ENCODE measurements around the gene NCEH1.

NCEH1 gene

GRCh38 chr3:172752651-172753050, 41.8 kb upstream of the NCEH1 start:
- no peak for ATAC-seq
- TF ChIP-seq CSRNP3 (CRISPR knock-in tag; IDR thresholded peaks at IDR 0.05) = no peak
- no peak for TF ChIP-seq ZFP3 (CRISPR knock-in tag; IDR thresholded peaks at IDR 0.05)
- TF ChIP-seq ZNF70 (CRISPR knock-in tag; IDR thresholded peaks at IDR 0.05) = no peak
- TF ChIP-seq ZFP30 (CRISPR knock-in tag; IDR thresholded peaks at IDR 0.05) = no peak
- TF ChIP-seq PPARA (CRISPR knock-in tag; IDR thresholded peaks at IDR 0.05; ENCODE audit: borderline replicate concordance) = no peak
- no peak for TF ChIP-seq ESRRG (CRISPR knock-in tag; IDR thresholded peaks at IDR 0.05)
- TF ChIP-seq ZC3H10 (CRISPR knock-in tag; IDR thresholded peaks at IDR 0.05) = no peak
- no peak for TF ChIP-seq TCF4 (CRISPR knock-in tag; IDR thresholded peaks at IDR 0.05; ENCODE audit: borderline replicate concordance)
- TF ChIP-seq OSR1 (CRISPR knock-in tag; IDR thresholded peaks at IDR 0.05) = no peak
- TF ChIP-seq POU6F1 (CRISPR knock-in tag; IDR thresholded peaks at IDR 0.05; ENCODE audit: borderline replicate concordance, low read depth) = no peak
- TF ChIP-seq ISL1 (CRISPR knock-in tag; IDR thresholded peaks at IDR 0.05) = no peak
- TF ChIP-seq GLIS3 (CRISPR knock-in tag; IDR thresholded peaks at IDR 0.05) = no peak
- no peak for TF ChIP-seq CREB5 (CRISPR knock-in tag; IDR thresholded peaks at IDR 0.05; ENCODE audit: low read depth)
- no peak for TF ChIP-seq TSHZ2 (CRISPR knock-in tag; IDR thresholded peaks at IDR 0.05)
- TF ChIP-seq ARNTL (CRISPR knock-in tag; IDR thresholded peaks at IDR 0.05; ENCODE audit: borderline replicate concordance, low read depth) = no peak

GRCh38 chr3:172751175-172751704, 40.4 kb upstream of the NCEH1 start:
- ATAC-seq = peak; percentile 36
- TF ChIP-seq BACH2 (CRISPR knock-in tag; IDR thresholded peaks at IDR 0.05; ENCODE audit: borderline replicate concordance) = no peak
- TF ChIP-seq CREB5 (CRISPR knock-in tag; IDR thresholded peaks at IDR 0.05; ENCODE audit: low read depth) = no peak
- no peak for TF ChIP-seq ESRRG (CRISPR knock-in tag; IDR thresholded peaks at IDR 0.05)
- no peak for TF ChIP-seq OSR1 (CRISPR knock-in tag; IDR thresholded peaks at IDR 0.05)
- no peak for TF ChIP-seq POU6F1 (CRISPR knock-in tag; IDR thresholded peaks at IDR 0.05; ENCODE audit: borderline replicate concordance, low read depth)
- no peak for TF ChIP-seq TCF4 (CRISPR knock-in tag; IDR thresholded peaks at IDR 0.05; ENCODE audit: borderline replicate concordance)
- TF ChIP-seq ZNF70 (CRISPR knock-in tag; IDR thresholded peaks at IDR 0.05) = no peak
- TF ChIP-seq ZFP30 (CRISPR knock-in tag; IDR thresholded peaks at IDR 0.05) = no peak
- TF ChIP-seq ARNTL (CRISPR knock-in tag; IDR thresholded peaks at IDR 0.05; ENCODE audit: borderline replicate concordance, low read depth) = no peak
- no peak for TF ChIP-seq TOX (CRISPR knock-in tag; IDR thresholded peaks at IDR 0.05; ENCODE audit: borderline replicate concordance)
- no peak for TF ChIP-seq GLIS3 (CRISPR knock-in tag; IDR thresholded peaks at IDR 0.05)
- TF ChIP-seq ZC3H10 (CRISPR knock-in tag; IDR thresholded peaks at IDR 0.05) = no peak
- no peak for TF ChIP-seq SNAI2 (CRISPR knock-in tag; IDR thresholded peaks at IDR 0.05)
- no peak for TF ChIP-seq ZNF8 (CRISPR knock-in tag; IDR thresholded peaks at IDR 0.05)
- no peak for TF ChIP-seq PATZ1 (CRISPR knock-in tag; IDR thresholded peaks at IDR 0.05; ENCODE audit: borderline replicate concordance)
- TF ChIP-seq RARB (CRISPR knock-in tag; IDR thresholded peaks at IDR 0.05) = no peak
- TF ChIP-seq CSRNP3 (CRISPR knock-in tag; IDR thresholded peaks at IDR 0.05) = no peak
- no peak for TF ChIP-seq CSDC2 (CRISPR knock-in tag; IDR thresholded peaks at IDR 0.05)
- TF ChIP-seq ZFP3 (CRISPR knock-in tag; IDR thresholded peaks at IDR 0.05) = no peak

Data from SK-N-SH treated with all-trans-retinoic acid at 6 μM for 48 hours (cell line).